ELF-1 (cell line): ENCODE data around the gene CLC.
"Not testable (repeated sequence)": the region's sequence is repeated elsewhere in the genome, so short reads cannot be mapped to it uniquely, and the experiment has no call there.

Source experiments
- DNase-seq: peaks from one replicate; pipeline ENCODE4 v3.0.0-alpha.2; 2016; ENCODE audit warnings: low read depth, low spot score

CLC gene

DNA sequence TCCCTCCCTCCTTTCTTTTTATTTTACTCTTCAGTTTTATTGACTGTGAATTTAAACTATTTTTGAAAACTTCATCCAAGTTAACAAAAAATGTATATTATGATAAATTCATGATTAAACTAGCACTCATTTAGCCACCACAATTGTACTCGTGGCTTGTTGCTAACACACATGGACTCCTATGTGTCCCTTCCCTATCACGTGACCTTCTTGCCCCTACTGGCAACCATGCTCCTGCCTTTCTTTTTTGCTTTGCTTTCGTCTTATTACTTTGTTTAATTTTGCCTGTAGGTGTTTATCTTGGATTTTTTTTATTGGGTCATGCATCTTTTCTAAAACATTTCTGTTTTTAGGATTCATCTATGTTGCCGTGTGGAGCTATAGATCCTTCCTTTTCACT lies 8.2 kb downstream of the CLC start:
- no peak for DNase-seq

DNA sequence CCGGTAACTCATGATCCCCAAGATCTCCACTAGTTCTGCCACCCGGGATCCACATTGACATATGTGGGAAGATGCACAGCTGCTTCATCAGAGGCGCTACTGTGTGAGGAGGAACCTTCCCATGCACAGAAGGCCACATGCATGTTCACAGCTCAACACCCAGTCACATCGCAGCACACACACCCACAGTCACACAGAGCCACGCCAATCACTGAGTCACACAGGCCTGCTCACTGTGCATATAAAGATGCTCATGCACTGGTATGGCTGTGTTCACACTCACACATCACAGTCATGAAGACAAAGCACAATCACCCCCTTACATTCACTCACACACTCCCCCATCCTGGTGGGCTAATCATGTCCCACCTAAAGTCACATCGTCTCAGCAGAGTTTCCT lies 9.8 kb downstream of the CLC start:
- DNase-seq = no peak

DNA sequence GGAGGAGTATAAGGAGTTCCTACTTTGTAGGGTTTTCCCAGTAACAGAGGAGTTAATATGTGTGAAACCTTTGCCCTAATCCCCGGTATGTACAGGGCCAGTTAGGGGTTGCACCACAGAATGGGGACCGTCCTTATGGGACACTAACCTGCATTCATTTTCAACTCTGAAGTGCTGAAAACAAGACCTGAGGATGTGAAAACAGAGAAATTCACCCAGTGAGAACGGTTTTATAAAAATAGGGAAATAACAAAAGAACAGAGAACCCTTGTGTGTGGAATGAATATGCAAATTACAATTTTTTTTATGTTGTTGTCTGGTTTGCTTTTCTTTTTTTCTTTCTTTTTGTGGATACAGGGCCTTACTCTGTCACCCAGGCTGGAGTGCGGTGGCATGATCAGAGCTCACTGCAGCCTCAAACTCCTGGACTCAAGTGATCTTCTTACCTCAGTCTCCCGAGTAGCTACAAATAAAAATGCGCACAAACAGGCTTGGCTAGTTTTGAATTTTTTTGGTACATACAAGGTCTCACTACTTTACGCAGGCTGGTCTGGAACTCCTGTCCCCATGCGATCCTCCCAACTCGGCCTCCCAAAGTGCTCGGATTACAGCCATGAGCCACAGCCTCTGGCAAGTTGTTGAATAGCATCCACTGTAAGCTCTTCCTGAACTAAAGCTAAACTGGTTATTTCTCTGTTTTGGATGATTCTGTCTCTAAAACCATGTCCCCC lies 10.6 kb downstream of the CLC start:
- no peak for DNase-seq

DNA sequence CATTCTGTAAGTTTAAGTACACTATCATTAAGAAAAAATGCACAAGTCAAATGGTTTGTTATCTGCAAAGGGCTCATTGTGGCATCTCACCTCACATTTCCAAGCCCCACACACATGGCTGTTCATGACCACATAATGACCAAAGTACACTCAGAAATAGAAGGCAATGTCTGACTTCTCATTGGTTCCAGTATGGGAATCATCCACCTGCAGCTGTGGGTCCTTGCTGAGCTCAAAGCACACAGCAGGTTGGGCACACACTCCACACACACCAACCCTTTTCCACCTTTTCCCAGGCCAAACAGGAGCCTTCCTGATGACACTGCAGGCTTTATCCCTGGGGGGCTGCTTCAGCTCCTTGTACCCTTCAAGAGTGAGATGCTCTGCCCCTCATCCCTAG lies 11.8 kb downstream of the CLC start:
- no peak for DNase-seq

DNA sequence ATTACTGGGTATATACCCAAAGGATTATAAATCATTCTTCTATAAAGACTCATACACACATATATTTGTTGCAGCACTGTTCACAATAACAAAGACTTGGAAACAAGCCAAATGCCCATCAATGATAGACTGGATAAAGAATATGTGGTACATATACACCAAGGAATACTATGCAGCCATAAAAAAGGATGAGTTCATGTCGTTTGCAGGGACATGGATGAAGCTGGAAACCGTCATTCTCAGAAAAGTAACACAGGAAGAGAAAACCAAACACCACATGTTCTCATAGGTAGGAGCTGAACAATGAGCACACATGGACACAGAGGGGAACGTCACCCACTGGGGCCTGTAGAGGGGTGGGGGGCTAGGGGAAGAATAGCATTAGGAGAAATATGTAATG lies 17.7 kb downstream of the CLC start:
- not testable (repeated sequence) for DNase-seq

DNA sequence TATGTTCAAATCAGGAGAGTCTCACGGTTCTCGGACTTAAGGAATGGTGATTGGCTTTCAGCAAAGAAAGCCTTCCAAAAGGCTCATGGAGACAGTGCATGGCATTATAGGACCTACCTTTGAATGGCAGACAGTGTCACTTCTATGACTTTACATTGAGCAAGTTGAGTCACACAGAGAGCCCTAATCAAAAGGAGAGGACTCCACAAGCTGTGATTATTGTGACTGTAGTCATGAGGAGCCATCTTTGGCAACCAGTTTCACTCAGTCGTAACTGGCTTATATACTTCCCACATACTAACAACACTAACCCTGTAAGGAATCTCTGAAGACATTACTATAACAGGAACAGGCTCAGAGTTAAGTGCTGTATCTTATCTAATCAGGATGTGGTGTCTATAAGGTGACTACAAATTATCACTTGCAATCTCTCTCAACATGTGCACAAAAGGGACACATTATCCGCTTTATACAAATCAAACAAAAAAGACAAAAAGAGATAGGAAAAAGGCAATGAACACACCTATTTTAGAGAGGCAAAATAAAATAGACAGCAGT lies 27.4 kb downstream of the CLC start:
- DNase-seq = no peak

DNA sequence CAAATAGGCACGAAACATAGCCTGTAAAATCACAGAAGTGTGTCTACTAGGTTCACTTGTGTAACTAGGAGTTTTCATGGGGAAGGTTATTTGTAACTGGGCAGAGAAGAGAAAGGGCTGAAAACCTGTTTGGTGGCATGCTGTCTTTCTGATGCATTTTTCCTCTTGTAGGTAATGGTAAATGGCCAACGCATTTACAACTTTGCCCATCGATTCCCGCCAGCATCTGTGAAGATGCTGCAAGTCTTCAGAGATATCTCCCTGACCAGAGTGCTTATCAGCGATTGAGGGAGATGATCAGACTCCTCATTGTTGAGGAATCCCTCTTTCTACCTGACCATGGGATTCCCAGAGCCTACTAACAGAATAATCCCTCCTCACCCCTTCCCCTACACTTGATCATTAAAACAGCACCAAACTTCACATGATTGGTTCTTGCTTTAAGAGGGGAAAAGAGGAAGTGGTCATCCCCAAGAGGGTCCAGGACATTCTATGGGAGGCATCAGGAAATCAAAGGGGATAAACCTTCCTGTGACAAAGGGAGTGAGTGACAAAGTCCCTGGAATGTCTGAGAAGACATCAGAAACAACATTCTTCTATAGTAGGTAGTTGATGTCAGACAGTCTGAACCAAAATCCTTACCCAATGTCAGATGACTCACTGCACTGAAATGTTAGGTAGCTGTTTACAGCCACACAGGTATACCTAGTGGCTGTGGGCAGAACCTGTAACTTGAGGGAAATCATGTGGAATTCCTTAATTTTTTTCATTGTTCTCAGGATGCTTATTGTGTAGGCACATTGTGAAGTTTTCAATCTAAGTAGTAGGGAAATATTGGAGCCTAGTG lies 28.6 kb downstream of the CLC start:
- DNase-seq = no peak

DNA sequence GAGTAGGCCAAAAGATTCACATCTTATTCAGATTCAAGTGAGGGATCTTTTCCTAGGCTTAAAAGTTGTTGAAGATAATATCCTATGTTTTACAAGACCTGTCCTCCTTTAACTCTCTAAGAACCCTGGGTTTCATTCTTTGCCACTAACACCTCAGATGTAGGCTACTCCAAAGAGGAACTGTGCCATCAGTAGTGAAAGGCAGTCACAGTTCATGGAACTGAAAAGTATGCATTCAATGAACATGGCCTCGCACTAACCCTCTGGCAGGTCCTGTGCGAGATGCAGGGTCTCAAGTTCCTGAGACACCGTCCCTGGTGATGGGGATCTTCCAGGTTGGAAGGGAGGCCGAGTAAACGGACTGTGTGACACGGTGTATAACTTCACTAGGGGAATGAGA lies 29.2 kb downstream of the CLC start:
- no peak for DNase-seq

DNA sequence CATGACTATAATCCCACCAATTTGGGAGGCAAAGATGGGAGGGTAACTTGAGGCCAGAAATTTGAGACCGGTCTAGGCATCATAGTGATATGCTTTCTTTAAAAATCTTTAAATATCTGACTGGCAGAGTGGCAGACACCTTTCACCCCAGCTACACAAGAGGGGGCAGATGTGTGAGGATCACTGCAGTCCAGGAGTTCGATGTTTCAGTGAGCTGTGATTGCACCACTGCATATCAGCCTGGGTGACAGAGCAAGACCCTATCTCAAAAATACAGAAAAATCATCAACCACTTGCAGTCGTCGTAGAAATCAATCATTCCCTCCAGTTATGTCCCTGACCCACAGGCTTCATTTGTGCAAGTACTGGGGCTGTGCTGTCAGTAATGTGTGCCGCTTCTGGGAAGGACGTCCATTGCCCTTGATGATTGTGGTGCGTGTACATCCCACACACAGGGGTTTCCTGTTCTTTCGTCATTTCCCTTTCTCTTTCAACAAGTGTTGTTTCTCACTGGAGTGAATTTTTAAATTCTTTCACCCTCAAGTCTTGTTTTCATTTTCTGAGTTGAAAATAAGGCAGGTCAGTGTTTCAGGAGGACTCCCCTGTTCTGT lies 32.1 kb downstream of the CLC start:
- no peak for DNase-seq

DNA sequence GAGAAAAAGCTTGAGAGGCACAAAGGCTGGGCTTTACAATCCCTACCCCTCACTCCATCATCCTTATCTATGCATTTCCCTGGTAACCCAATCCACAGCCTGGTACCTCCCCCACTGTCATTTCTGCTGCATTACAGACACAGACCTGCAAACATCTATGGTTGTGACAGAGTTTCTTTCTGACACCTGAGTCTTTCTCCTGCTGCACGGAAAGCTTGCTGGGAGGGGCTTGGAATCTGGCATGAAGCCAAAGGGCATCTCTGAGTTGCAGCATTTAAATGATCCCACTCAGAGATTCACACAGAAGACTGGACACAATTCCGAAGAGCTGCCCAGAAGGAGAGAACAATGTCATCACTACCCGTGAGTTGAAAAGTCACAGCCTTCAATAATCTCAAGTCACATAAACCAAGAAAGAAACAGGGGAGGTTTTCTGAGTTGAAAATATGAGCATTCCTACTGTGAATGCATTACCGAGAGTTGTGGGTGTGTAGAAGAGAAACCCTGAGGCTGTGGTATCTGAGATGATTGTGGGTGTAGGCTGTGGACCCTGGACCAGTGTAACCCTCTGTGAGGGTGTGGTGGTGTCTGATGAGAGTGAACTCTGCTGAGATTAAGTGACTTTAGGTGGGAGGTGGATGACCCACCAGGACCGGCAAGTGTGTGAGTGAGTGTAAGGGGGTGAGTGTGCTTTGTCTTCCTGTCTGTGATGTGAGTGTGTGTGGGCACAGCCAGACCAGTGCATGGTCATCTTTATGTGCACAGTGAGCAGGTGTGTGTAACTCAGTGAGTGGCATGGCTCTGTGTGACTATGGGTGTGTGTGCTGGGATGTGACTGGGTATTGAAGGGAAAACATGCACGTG lies 33.4 kb downstream of the CLC start, which contains the start of gene LGALS14:
LGALS14 (plus strand) TSS at position 301 of the 864 bp plus-strand sequence; CDS start at position 349, 48 bp downstream.
- no peak for DNase-seq

DNA sequence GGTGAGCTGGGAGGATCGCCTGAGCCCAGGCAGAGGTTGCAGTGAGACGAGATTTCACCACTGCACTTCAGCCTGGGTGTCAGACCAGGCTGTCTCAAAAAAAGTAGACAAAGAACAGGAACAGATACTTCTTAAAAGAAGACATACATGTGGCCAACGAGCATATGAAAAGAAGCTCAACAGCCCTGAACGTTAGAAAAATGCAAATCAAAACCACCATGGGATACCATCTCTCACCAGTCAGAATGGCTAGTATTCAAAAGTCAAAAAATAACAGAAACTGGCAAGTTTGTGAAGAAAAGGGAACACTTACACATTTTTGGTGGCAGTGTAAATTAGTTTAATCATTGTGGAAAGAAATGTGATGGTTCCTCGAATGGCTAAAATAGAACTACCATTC lies 36.5 kb downstream of the CLC start:
- no peak for DNase-seq

DNA sequence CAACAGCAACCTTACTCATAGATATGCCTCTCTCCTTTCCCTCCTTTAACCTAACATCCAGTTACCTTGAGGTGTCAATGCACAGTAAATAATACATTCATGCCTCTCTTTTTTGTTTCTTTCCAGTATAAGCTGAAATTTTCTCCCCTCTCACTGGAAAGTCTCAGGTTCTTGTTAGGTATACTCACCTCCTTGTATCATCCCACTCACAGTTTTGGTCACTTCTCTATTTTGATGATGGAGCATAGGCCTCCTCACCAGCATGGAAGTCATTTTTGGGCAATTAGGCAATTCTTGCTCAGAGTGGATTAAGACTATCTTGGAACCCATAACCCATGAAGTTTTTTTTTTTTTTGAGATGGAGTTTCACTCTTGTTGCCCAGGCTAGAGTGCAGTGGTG lies 39.3 kb downstream of the CLC start:
- DNase-seq = no peak

DNA sequence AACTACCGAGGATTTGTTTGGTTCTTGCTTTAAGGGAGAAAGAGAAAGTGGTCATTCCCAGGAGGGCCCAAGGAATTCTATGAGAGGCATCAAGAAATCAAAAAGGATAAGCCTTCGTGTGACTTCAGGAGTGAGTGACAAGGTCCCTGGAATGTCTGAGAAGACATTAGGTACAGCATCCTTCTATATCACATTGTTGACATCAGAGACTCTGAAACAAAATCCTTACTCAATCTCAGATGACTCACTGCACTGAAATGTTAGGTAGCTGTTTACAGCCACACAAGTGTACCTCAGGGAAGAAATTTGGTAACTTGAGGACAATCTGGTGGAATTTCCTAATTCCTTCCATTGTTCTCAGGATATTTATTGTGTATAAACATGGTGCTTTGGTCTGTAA lies 41.4 kb downstream of the CLC start:
- DNase-seq = no peak

DNA sequence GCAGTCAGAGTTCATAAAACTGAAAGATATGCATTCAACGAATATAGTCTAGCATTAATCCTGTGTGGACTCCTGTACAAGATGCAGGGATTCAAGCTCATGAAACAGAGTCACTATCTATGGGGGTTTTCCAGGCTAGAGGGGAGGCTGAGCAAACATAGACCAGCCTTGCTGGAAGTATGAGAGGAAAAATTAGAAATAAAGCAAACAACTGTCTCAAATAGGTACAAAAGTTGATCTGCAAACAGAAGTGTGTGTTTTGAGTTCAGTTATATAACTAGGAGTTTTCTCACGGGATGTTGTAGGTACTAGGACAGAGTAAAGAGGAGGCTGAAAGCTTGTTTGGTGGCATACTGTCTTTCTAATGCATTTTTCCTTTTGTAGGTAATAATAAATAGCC lies 42.1 kb downstream of the CLC start:
- DNase-seq = no peak

DNA sequence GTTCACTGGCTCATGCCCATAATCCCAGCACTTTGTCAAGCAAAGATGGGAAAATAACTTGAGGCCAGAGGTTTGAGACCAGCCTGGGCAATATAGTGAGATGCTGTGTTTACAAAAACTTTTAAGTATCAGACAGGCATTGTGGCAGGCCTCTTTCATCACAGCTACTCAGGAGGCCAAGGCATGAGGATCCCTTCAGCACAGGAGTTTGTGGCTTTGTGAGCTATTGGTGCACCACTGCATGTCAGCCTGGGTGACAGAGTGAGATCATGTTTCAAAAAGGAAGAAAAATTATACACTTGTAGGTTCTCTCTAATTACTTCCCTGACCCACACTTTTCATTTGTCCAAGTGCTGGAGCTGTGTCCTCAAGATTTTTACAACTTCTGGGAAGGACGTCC lies 45.0 kb downstream of the CLC start:
- no peak for DNase-seq

DNA sequence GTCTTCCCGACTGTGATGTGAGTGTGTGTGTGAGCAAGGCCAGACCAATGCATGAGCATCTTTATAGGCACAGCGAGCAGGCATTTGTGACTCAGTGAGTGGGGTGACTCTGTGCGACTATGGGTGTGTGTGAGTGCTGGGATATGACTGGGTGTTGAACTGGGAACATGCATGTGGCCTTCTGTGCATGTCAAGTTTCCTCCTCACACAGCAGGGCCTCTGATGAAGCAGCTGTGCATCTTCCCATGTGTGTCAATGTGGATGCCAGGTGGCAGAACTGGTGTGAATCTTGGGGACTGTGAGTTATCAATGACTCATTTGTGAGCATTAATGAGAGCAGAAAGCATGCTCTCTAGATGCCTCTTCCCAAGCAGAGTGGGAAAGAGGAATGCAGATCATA lies 45.7 kb downstream of the CLC start:
- DNase-seq = no peak

DNA sequence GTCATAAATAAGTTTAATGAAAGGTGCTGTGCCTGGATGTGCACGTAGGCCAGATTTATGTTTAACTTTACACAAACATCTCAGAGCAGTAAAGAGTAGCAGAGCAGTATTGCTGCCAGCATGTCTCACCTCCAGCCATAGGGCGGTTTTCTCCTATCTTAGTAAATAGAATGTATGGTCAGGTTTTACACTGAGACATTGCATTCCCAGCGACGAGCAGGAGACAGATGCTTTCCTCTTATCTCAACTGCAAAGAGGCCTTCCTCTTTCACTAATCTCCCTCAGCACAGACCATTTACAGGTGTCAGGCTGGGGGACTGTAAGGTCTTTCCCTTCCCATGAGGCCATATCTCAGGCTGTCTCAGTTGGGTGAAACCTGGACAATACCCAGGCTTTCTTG lies 49.2 kb downstream of the CLC start:
- not testable (repeated sequence) for DNase-seq

DNA sequence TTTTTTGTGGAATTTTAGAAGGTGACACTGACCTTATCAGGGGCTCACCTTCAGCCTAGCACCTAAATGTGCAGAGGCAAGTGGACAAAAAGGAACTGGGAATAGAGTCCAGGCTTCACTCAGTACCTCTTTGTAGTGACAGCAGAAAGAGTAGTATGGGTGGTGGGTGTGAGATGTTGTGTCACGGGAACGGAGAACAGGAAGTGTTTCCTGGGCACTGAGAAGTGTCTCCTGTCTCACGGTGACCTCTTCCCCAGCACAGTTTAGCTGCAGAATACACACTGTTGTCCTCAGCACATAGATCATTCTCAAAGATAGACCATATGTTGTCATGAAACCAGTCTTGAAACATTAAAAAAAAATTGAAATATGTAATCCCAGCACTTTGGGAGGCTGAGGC lies 51.1 kb downstream of the CLC start:
- DNase-seq = no peak

DNA sequence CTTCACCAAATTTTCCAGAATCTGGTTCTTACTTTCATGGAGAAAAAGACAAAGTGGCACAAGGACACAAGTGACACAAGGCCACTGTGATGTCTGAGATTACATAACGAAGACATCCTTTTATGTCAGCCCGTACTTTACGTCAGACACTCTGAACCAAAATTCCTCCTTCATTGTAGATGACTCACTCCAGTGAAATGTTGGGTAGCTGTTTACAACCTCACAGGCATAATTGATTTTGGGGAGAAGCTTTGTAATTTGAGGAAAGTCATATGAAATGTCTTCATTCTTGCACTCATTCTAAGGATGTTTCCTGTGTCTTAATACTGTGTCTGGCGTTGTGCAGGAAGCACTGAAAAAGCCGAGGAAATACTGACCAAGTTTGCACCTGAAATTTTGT lies 53.6 kb downstream of the CLC start:
- DNase-seq = no peak

DNA sequence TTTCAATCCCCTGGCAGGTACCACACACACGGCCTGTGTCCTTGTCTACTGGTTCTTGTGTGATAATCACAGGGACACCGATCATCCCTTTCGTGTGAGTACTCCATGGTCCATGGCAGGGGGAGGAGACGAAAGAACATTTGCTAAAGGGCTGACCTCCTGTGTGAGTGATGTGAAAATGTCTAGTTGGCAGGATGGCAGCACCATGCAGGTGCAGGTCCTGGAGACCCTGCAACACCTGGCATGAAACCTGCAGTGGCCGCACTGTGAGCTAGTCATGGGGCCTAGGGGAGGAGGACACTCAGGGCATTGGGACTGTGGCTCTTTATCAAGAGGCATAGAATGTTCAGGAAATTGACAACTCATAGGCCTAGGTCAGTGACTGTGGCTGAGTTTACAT lies 56.4 kb downstream of the CLC start:
- DNase-seq = no peak
